ENCODE results near the gene PLEKHG5.

The PLEKHG5 gene

DNA sequence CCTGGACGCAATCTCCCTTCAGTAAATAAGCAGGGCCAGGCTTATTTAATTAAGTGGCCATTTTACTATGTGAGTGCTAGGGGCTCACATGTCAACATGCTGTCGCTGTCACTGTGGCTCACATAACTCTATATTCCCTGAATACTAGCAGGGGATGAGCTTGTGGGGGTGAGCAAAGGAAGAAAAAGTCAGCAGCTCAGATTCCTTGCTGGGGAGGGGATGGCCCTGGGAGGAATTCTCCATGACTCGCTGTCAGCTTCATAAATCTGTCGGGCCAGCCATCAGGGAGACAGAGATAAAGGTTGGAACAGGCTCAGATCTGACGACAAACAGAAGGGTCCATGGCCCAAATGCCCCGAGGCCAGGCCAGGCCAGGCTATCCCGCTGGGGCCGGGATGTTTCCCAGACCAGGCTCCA lies 26.0 kb upstream of the PLEKHG5 start:
- Mint-ChIP-seq H3K36me3 (ENCODE audit: low read depth) (peaks cover 15% of the 10 kb centered on the region), H3K4me1 (ENCODE audit: low read depth) (no peaks in the 10 kb centered on the region), H3K27ac (no peak overlapping the region), H3K27me3 (no peaks in the 10 kb centered on the region), H3K4me3 (no peak overlapping the region), H3K9me3 (no peaks in the 10 kb centered on the region)
- DNase-seq, result no peak

DNA sequence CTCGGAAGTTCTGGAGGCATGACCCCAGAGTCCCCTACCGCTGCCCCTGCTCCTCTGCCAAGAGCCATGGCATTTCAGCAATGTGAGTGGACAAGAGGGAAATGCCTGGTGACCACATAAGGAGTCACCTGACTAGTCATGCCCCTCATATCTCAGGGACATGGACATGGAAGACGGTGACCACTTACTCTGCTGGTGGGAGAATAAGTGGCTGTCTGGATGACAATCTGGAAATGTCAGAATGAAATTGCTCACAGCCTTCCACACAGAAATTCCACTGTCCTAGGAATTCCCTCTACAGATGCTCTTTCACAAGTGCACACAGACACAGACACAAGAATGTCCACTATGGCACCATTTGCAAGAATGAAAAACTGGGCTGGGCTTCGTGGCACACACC lies 24.3 kb upstream of the PLEKHG5 start:
- Mint-ChIP-seq H3K9me3 (no peaks in the 10 kb centered on the region), H3K27me3 (no peaks in the 10 kb centered on the region), H3K27ac (no peak overlapping the region), H3K4me3 (no peak overlapping the region), H3K36me3 (ENCODE audit: low read depth) (peaks cover 3% of the 10 kb centered on the region), H3K4me1 (ENCODE audit: low read depth) (no peaks in the 10 kb centered on the region)
- DNase-seq, result no peak

DNA sequence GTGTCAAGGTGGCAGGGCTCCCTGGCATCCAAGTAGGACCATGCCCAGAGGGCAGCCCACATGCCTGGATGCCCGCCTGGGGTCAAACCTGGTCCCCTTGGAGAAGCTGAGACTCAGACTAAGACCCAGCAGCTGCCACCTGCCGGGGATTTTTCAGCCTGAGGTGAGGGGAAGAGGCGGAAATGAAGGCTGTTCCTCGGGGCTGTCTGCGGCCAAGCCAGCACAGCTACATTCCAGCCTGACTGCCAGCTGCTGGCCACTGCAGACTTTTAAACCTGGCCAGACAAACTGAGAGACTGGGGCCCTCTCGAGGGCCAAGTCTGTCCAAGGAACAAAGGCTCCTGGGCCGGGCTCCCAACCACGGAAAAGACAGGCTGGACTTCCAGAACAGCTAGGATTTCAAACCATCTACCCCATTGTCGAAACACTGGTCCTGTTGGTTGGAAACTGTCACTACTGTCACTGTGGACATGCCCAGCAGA lies 21.9 kb upstream of the PLEKHG5 start:
- DNase-seq, result no peak
- H3K27ac Mint-ChIP-seq, result no peak overlapping the region

DNA sequence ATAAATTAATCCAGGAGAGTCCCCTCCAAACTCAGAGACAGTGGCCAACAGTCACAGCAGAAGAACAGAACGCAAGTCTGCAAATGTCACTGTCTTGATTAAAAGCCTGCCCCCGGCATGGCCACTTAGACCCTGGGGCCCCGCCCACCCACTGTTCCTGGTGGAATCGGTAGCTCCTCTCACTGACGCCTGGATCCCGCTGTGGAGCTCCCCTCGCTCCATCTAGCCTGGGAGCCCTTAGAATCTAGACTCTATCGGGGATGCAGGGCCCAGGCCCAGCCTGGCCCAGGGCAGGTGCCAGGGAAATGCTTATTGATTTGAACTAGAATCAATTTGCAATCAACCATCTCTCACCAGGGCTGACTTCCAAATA lies 21.4 kb upstream of the PLEKHG5 start:
- no peak overlapping the region for H3K27ac Mint-ChIP-seq
- H3K27me3 Mint-ChIP-seq, result no peaks in the 10 kb centered on the region
- no peaks in the 10 kb centered on the region for H3K36me3 Mint-ChIP-seq (ENCODE audit: low read depth)
- H3K4me3 Mint-ChIP-seq, result no peak overlapping the region
- no peaks in the 10 kb centered on the region for H3K4me1 Mint-ChIP-seq (ENCODE audit: low read depth)
- no peaks in the 10 kb centered on the region for H3K9me3 Mint-ChIP-seq
- DNase-seq, result no peak

More for the DNA sequence above, 21.9 kb upstream of the PLEKHG5 start:
- Mint-ChIP-seq H3K4me1 (ENCODE audit: low read depth) (no peaks in the 10 kb centered on the region), H3K9me3 (no peaks in the 10 kb centered on the region), H3K36me3 (ENCODE audit: low read depth) (no peaks in the 10 kb centered on the region), H3K4me3 (no peak overlapping the region), H3K27me3 (no peaks in the 10 kb centered on the region)

- Mint-ChIP-seq H3K9me3 (no peaks in the 10 kb centered on the region), H3K4me3 (no peak overlapping the region), H3K36me3 (ENCODE audit: low read depth) (no peaks in the 10 kb centered on the region), H3K4me1 (ENCODE audit: low read depth) (no peaks in the 10 kb centered on the region), H3K27ac (no peak overlapping the region), H3K27me3 (no peaks in the 10 kb centered on the region)
- no peak for DNase-seq
Measured at GRCh38 chr1:6512245-6512907, 20.9 kb upstream of the PLEKHG5 start.

- DNase-seq, result no peak
- H3K4me3 Mint-ChIP-seq, result no peak overlapping the region
- no peaks in the 10 kb centered on the region for H3K9me3 Mint-ChIP-seq
- no peaks in the 10 kb centered on the region for H3K36me3 Mint-ChIP-seq (ENCODE audit: low read depth)
- peaks cover 5% of the 10 kb centered on the region for H3K27me3 Mint-ChIP-seq
- H3K27ac Mint-ChIP-seq, result no peak overlapping the region
- no peaks in the 10 kb centered on the region for H3K4me1 Mint-ChIP-seq (ENCODE audit: low read depth)
Measured at GRCh38 chr1:6511561-6512244, 20.2 kb upstream of the PLEKHG5 start.

DNA sequence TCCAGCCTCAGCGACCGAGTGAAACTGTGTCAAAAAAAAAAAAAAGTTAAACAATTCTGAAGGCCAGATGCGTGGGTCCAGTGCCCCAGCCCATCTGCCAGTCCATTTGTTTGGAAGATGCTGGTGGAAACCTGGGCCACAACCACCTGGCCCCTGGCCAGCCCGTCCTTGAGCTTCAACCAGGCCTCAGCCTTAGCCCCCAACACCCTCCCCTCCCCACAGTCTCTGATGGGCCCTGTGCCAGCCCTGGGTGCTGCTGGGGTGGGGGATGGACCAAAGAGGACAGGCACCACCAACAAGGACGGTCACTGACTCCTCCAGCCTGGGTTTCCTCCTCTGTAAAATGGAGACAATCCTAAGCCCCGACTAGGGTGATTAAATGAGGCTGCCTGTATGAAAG lies 19.6 kb upstream of the PLEKHG5 start:
- Mint-ChIP-seq H3K4me1 (ENCODE audit: low read depth) (no peaks in the 10 kb centered on the region), H3K36me3 (ENCODE audit: low read depth) (no peaks in the 10 kb centered on the region), H3K27ac (no peak overlapping the region), H3K4me3 (no peak overlapping the region), H3K9me3 (no peaks in the 10 kb centered on the region), H3K27me3 (peaks cover 6% of the 10 kb centered on the region)
- no peak for DNase-seq

DNA sequence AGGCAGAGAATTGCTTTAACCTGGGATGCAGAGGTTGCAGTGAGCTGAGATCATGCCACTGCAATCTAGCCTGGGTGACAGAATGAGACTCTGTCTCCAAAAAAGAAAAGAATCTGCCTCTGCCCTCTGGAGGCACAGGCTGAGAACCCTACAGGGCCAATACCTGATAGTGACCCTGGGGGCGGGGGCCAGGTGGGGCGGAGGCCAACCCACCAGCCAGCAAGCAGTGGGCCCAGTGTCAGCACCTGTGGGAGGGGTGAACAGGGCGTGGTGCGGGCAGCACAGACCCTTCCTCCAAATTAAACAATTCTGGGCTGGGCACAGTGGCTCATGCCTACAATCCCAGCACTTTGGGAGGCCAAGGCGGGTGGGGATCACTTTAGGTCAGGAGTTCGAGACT lies 19.0 kb upstream of the PLEKHG5 start:
- H3K4me1 Mint-ChIP-seq (ENCODE audit: low read depth), result no peaks in the 10 kb centered on the region
- no peaks in the 10 kb centered on the region for H3K36me3 Mint-ChIP-seq (ENCODE audit: low read depth)
- DNase-seq, result no peak
- no peak overlapping the region for H3K27ac Mint-ChIP-seq
- no peaks in the 10 kb centered on the region for H3K9me3 Mint-ChIP-seq
- no peak overlapping the region for H3K4me3 Mint-ChIP-seq
- H3K27me3 Mint-ChIP-seq, result peaks cover 6% of the 10 kb centered on the region

DNA sequence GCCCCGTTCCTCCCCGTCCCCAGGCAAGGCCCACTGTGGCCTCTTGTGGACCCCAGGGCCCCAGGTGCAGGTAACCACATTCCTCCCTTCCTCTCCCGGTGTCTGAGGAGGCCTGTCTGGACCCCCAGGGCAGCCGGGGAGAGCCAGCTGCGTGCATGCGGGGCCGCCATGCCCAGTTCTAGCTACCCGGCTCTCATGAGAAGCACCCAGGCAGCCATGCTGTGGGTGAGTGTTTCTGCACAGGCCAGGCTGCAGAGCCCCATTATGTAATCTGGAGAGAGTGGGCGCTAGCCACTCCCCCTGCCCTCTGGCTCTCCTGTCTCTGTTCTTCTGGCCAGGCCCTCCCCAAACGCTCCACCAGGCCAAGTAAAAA lies 18.4 kb upstream of the PLEKHG5 start:
- H3K4me3 Mint-ChIP-seq, result no peak overlapping the region
- no peaks in the 10 kb centered on the region for H3K9me3 Mint-ChIP-seq
- no peaks in the 10 kb centered on the region for H3K36me3 Mint-ChIP-seq (ENCODE audit: low read depth)
- H3K4me1 Mint-ChIP-seq (ENCODE audit: low read depth), result no peaks in the 10 kb centered on the region
- H3K27ac Mint-ChIP-seq, result no peak overlapping the region
- no peak for DNase-seq
- peaks cover 6% of the 10 kb centered on the region for H3K27me3 Mint-ChIP-seq

GRCh38 chr1:6509220-6509918 lies 17.9 kb upstream of the PLEKHG5 start:
- DNase-seq, result no peak
- Mint-ChIP-seq H3K4me1 (ENCODE audit: low read depth) (no peaks in the 10 kb centered on the region), H3K36me3 (ENCODE audit: low read depth) (no peaks in the 10 kb centered on the region), H3K27me3 (peaks cover 6% of the 10 kb centered on the region), H3K4me3 (no peak overlapping the region), H3K9me3 (no peaks in the 10 kb centered on the region), H3K27ac (no peak overlapping the region)

GRCh38 chr1:6508816-6509189 lies 17.3 kb upstream of the PLEKHG5 start:
- Mint-ChIP-seq H3K4me1 (ENCODE audit: low read depth) (no peaks in the 10 kb centered on the region), H3K27ac (no peak overlapping the region), H3K27me3 (peaks cover 6% of the 10 kb centered on the region), H3K36me3 (ENCODE audit: low read depth) (no peaks in the 10 kb centered on the region), H3K9me3 (no peaks in the 10 kb centered on the region), H3K4me3 (no peak overlapping the region)
- no peak for DNase-seq

DNA sequence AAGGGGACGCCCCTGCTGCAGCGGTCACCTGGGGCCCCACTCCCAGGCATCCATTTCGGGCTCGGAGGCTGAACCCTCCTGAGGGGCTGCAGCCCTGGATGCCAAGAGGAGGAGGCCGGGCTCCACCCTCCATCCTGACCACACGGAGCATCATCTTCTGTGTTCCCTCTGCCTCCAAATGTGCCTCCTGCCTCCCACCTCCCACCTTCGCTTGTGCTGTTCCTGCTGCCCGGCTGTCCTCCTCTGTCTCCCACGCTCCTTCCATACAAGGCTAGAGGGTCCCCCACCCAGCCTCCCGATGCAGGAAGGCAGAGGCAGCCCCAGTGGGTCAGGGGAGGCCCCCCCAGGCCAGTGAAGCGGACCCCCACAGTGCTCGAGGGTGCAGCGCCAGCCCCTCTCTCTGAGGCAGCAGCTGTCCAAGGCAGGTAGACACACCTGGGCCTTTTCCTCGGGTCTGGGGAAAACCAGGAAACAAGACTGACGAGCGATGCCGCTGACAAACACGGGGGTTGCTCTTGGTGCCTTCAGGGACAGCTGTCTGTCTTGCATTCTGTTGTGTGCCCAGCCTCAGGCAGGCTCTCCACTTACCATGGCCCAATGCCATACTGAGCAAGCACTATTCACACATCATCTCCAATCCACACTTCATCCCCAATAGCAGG lies 16.8 kb upstream of the PLEKHG5 start:
- H3K4me3 Mint-ChIP-seq, result no peak overlapping the region
- peaks cover 6% of the 10 kb centered on the region for H3K27me3 Mint-ChIP-seq

GRCh38 chr1:6507461-6507911 lies 16.0 kb upstream of the PLEKHG5 start:
- Mint-ChIP-seq H3K4me1 (ENCODE audit: low read depth) (no peaks in the 10 kb centered on the region), H3K36me3 (ENCODE audit: low read depth) (no peaks in the 10 kb centered on the region), H3K4me3 (no peak overlapping the region), H3K27ac (no peak overlapping the region), H3K9me3 (no peaks in the 10 kb centered on the region), H3K27me3 (peaks cover 6% of the 10 kb centered on the region)
- DNase-seq, result no peak

More for the DNA sequence above, 16.8 kb upstream of the PLEKHG5 start:
- Mint-ChIP-seq H3K36me3 (ENCODE audit: low read depth) (no peaks in the 10 kb centered on the region), H3K9me3 (no peaks in the 10 kb centered on the region), H3K27ac (no peak overlapping the region), H3K4me1 (ENCODE audit: low read depth) (no peaks in the 10 kb centered on the region)
- DNase-seq, result no peak

DNA sequence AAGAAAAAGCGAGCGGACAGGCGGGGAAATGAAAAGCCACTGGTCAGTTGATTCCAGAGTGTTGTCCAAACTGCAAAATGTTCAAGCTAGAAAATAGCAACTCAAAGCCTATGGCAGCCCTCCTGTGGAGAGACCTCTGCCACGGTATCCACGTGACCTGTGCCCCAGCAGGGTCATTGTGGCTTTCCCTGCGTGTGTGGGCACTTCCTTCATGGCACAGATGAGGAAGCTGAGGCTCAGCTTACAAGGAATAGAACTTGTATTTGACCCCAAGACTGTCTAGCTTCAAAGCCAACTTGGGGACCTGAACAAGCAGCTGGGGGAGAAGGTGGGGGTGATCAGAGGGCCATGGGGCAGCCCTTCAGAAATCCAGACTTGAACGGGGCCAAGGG lies 15.6 kb upstream of the PLEKHG5 start:
- no peak overlapping the region for H3K4me3 Mint-ChIP-seq
- no peaks in the 10 kb centered on the region for H3K36me3 Mint-ChIP-seq (ENCODE audit: low read depth)
- no peaks in the 10 kb centered on the region for H3K9me3 Mint-ChIP-seq
- peaks cover 6% of the 10 kb centered on the region for H3K27me3 Mint-ChIP-seq
- no peaks in the 10 kb centered on the region for H3K4me1 Mint-ChIP-seq (ENCODE audit: low read depth)
- H3K27ac Mint-ChIP-seq, result no peak overlapping the region
- DNase-seq, result no peak

Data from activated T-cell treated with anti-CD3 and anti-CD28 coated beads, Interleukin-2, amount 50 U/mL, for 24 hours (primary cell).